CD14-positive monocyte (primary cell): ENCODE results near the gene TSPAN32. TPM values are rescaled to one million over a fixed set of nuclear protein-coding genes. Genes with fewer than 3 reads are reported as not detected.

Source experiments
- DNase-seq, 3 donors: peaks; one replicate each; pipeline ENCODE4 v3.0.0-alpha.2; 2011 to 2022
- H2AFZ ChIP-seq: 2 replicates; pipeline ENCODE4 v1.6.0; 2012; ENCODE audit warnings: mild to moderate bottlenecking, low read depth, low read length, inconsistent platforms; ENCODE audit not compliant: insufficient read depth, poor library complexity, severe bottlenecking
- H3K27ac ChIP-seq, 2 donors: 1 replicate in 1 of 2; 2 replicates in 1 of 2; pipeline ENCODE4 v1.5.1; 2012 to 2013; ENCODE audit warnings: low read length in 2 of 2, control low read depth in 1 of 2, inconsistent platforms in 1 of 2, low read depth in 1 of 2, mild to moderate bottlenecking in 1 of 2
- H3K27me3 ChIP-seq, 2 donors: one replicate each; pipeline versions ENCODE4 v1.6.0 to v1.6.1; 2011 to 2013; ENCODE audit warnings: low read length in 2 of 2; ENCODE audit not compliant: control insufficient read depth in 2 of 2, insufficient read depth in 2 of 2
- H3K36me3 ChIP-seq, 2 donors: replicated peaks in 1 of 2; 1 replicate in 1 of 2; 2 replicates in 1 of 2; pipeline versions ENCODE4 v1.5.1 to v1.6.1; 2012 to 2013; ENCODE audit warnings: low read length in 2 of 2, control low read depth in 1 of 2, inconsistent platforms in 1 of 2, mild to moderate bottlenecking in 1 of 2; ENCODE audit not compliant: insufficient read depth in 2 of 2, control insufficient read depth in 1 of 2
- H3K4me1 ChIP-seq, 2 donors: 1 replicate in 1 of 2; 2 replicates in 1 of 2; pipeline versions ENCODE4 v1.5.1 to v1.6.1; 2012 to 2013; ENCODE audit warnings: low read length in 2 of 2, control low read depth in 1 of 2, inconsistent platforms in 1 of 2, mild to moderate bottlenecking in 1 of 2, moderate library complexity in 1 of 2; ENCODE audit not compliant: insufficient read depth in 2 of 2, control insufficient read depth in 1 of 2
- H3K4me2 ChIP-seq: replicated peaks from 2 replicates; pipeline ENCODE3; 2012; ENCODE audit warnings: low read length, moderate library complexity, mild to moderate bottlenecking; ENCODE audit not compliant: poor library complexity, severe bottlenecking; ENCODE audit errors: extremely low read depth
- H3K4me3 ChIP-seq, 3 experiments: fragments of 200-600 bp in 1 of 3; sonication (generic) in 1 of 3; replicated peaks in 1 of 3; 1 replicate in 2 of 3; 2 replicates in 1 of 3; pipeline ENCODE4 v1.5.1; 2011 to 2013; ENCODE audit warnings: low read length in 3 of 3, mild to moderate bottlenecking in 3 of 3, control low read depth in 2 of 3, low read depth in 2 of 3, inconsistent platforms in 1 of 3, moderate library complexity in 1 of 3
- H3K79me2 ChIP-seq: 2 replicates; pipeline ENCODE4 v1.6.0; 2012; ENCODE audit warnings: mild to moderate bottlenecking, control low read depth, inconsistent platforms, low read length, moderate library complexity; ENCODE audit not compliant: insufficient read depth
- H3K9ac ChIP-seq: 2 replicates; pipeline ENCODE4 v1.6.0; 2017; ENCODE audit warnings: low read length, mild to moderate bottlenecking; ENCODE audit not compliant: insufficient read depth, poor library complexity, severe bottlenecking
- H3K9me3 ChIP-seq, 2 donors: replicated peaks in 1 of 2; 1 replicate in 1 of 2; 2 replicates in 1 of 2; pipeline versions ENCODE4 v1.5.1 to v1.6.1; 2012 to 2013; ENCODE audit warnings: low read length in 2 of 2, control low read depth in 1 of 2; ENCODE audit not compliant: control insufficient read depth in 1 of 2, insufficient read depth in 1 of 2
- H4K20me1 ChIP-seq: 2 replicates; pipeline ENCODE4 v1.6.0; 2012; ENCODE audit warnings: mild to moderate bottlenecking, low read length, control low read depth, moderate library complexity; ENCODE audit not compliant: insufficient read depth
- H3K27ac Mint-ChIP-seq, 7 donors: one replicate each; pipeline ENCODE4 v1.8.0; 2020; ENCODE audit warnings: mild to moderate bottlenecking in 7 of 7, mixed read lengths in 7 of 7, moderate library complexity in 6 of 7, inconsistent platforms in 2 of 7
- H3K27me3 Mint-ChIP-seq, 3 donors: one replicate each; pipeline ENCODE4 v1.8.0; 2021 to 2022; ENCODE audit warnings: low read depth in 3 of 3, mild to moderate bottlenecking in 3 of 3, mixed read lengths in 3 of 3, moderate library complexity in 3 of 3, inconsistent platforms in 1 of 3
- H3K36me3 Mint-ChIP-seq, 2 donors: one replicate each; pipeline ENCODE4 v1.8.0; 2020; ENCODE audit warnings: mixed read lengths in 2 of 2, inconsistent platforms in 1 of 2, mild to moderate bottlenecking in 1 of 2
- H3K4me1 Mint-ChIP-seq: one replicate; pipeline ENCODE4 v1.8.0; 2020; ENCODE audit warnings: mild to moderate bottlenecking, mixed read lengths
- H3K4me3 Mint-ChIP-seq, 2 donors: one replicate each; pipeline ENCODE4 v1.8.0; 2020; ENCODE audit warnings: mild to moderate bottlenecking in 2 of 2, mixed read lengths in 2 of 2, moderate library complexity in 1 of 2
- H3K9me3 Mint-ChIP-seq, 7 donors: one replicate each; pipeline ENCODE4 v1.8.0; 2020 to 2022; ENCODE audit warnings: mixed read lengths in 7 of 7, mild to moderate bottlenecking in 6 of 7, moderate library complexity in 6 of 7, inconsistent platforms in 2 of 7
- WGBS: methylation state at CpG from one replicate; pipeline ENCODE4 v1.1.5; 2013; ENCODE audit warnings: missing lambda C conversion rate; ENCODE audit not compliant: insufficient coverage; 5-methylcytosine and 5-hydroxymethylcytosine counted together
- intact Hi-C, 2 donors: fragments of 100-400 bp; cut with micrococcal nuclease; formaldehyde crosslinking; loops; one replicate each; pipeline versions ENCODE4 v1.15.0 to v1.15.1; 2023
- polyA plus RNA-seq, 3 donors: library from polyadenylated mRNA; depleted of rRNA in 1 of 3; unstranded in 2 of 3; stranded (reverse) in 1 of 3; fragments of 300-500 nt in 2 of 3; fragments of >200 nt in 1 of 3; fragmentation: Illumina TruSeq in 2 of 3; gene quantifications; 1 replicate in 2 of 3; 2 replicates in 1 of 3; pipeline ENCODE4 v1.2.3, GENCODE V29; 2012 to 2021
- TF ChIP-seq, protein P1 (sequence below): fragments of 200-600 bp; IDR thresholded peaks from one replicate; pipeline ENCODE4 v1.8.0; 2022; ENCODE audit warnings: antibody characterized with exemption, mild to moderate bottlenecking

The TSPAN32 gene
- polyA plus RNA-seq, 3 donors, result 34.8 to 136 (median 82.5) TPM

DNA sequence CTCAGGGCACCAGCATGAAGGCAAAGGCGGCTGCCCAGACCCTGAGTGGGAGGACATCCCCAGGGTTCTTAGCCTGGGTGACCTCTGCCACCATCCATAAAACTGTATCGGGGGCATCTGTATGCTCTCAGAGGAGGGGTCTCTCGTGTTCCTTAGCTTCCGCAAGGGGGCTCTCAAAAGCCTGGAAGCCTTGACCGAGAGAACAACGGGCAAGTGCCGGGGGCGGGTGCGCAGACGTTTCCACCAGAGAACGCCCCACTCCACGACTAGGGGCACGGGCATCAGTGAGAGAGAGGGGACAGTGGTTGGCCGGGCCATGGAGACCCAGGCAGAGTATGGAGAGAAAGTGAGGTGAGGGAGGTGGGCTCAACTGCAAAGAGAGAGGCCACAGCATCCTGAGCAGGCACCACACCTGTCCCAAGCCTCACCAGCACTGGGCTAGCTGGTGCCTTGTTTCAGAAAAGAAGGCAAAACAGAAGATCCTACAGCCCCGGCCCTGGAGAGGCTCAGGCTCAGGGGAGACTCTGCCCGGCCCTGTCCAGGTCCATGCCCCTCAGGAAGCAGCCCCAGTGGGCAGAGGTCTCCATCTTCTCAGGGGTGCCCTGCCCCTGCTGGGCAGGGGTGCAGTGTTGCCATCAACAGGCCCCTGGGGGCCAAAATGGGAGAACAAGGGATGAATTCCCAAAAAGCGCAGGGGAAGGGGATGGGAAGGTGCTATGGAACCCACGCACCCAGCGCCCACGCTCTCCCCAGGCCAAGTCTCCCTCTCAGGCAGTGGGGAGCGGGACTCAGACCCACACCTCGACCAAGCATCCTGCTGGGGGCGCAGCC, 5.9 kb downstream of the TSPAN32 start:
- Histone ChIP-seq H3K36me3 (no peaks in the 10 kb centered on the region), H3K4me2 (peak overlapping the region; percentile 99), H3K4me1 (peaks cover 51 to 53% of the 10 kb centered on the region in 2 donors), H3K27me3 (no peaks in the 10 kb centered on the region), H3K9me3 (no peaks in the 10 kb centered on the region), H3K9ac (peak overlapping the region; percentile 27), H3K4me3 (no peak overlapping the region), H4K20me1 (peaks cover 87% of the 10 kb centered on the region), H2AFZ (no peak overlapping the region), H3K79me2 (peaks cover 48% of the 10 kb centered on the region), H3K27ac (peak overlapping the region; percentile 1 to 48)
- H3K36me3 Mint-ChIP-seq, result peaks cover 8 to 18% of the 10 kb centered on the region in 2 donors
- intact Hi-C loops, result loop anchor here in 1 of 2 donors (10.0 kb wide), 1 partner anchor 577 kb away; the partner anchor contains the start of gene CDKN1C
- H3K4me1 Mint-ChIP-seq, result peaks cover 46% of the 10 kb centered on the region
- 94% methylated on average over 15 of the region's 23 CpGs for WGBS
- no peak for DNase-seq
- peaks cover 0 to 2% (median 0%) of the 10 kb centered on the region in 3 donors for H3K27me3 Mint-ChIP-seq
- TF ChIP-seq, protein P1, sequence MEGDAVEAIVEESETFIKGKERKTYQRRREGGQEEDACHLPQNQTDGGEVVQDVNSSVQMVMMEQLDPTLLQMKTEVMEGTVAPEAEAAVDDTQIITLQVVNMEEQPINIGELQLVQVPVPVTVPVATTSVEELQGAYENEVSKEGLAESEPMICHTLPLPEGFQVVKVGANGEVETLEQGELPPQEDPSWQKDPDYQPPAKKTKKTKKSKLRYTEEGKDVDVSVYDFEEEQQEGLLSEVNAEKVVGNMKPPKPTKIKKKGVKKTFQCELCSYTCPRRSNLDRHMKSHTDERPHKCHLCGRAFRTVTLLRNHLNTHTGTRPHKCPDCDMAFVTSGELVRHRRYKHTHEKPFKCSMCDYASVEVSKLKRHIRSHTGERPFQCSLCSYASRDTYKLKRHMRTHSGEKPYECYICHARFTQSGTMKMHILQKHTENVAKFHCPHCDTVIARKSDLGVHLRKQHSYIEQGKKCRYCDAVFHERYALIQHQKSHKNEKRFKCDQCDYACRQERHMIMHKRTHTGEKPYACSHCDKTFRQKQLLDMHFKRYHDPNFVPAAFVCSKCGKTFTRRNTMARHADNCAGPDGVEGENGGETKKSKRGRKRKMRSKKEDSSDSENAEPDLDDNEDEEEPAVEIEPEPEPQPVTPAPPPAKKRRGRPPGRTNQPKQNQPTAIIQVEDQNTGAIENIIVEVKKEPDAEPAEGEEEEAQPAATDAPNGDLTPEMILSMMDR, result no peak
- no peak overlapping the region for H3K27ac Mint-ChIP-seq
- H3K4me3 Mint-ChIP-seq, result no peak overlapping the region
- no peaks in the 10 kb centered on the region for H3K9me3 Mint-ChIP-seq

DNA sequence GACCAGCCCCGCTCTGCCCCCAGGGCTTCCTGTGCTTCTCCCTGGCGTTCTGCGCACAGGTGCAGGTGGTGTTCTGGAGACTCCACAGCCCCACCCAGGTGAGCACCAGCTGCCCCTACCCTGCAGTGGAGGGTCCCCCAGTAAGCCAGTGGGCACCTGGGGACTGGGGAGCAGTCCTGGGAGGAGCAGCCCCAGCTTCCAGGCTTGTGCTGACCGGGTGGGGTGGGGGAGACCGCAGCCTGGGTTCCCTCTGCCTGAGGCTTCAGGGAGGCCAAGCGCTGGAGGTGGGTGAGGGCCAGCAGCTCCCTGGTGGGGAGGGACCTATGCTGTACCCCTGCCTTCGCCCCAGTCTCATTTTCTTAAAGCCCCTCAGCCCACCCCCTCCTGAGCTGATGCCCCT, 6.9 kb downstream of the TSPAN32 start:
- intact Hi-C loops, result loop anchor here in 1 of 2 donors (10.0 kb wide), 1 partner anchor 576 kb away; the partner anchor contains the start of gene CDKN1C

More for the DNA sequence above, 6.9 kb downstream of the TSPAN32 start:
- H3K27ac ChIP-seq, result no peak overlapping the region
- H2AFZ ChIP-seq, result no peak overlapping the region
- H3K9ac ChIP-seq, result no peak overlapping the region
- H3K4me2 ChIP-seq, result no peak overlapping the region
- TF ChIP-seq, protein P1, result no peak
- H3K36me3 ChIP-seq, result no peaks in the 10 kb centered on the region
- Mint-ChIP-seq H3K4me3 (no peak overlapping the region), H3K9me3 (no peaks in the 10 kb centered on the region), H3K27ac (no peak overlapping the region), H3K4me1 (peaks cover 37% of the 10 kb centered on the region), H3K27me3 (peaks cover 0 to 4% (median 0%) of the 10 kb centered on the region in 3 donors), H3K36me3 (peaks cover 8 to 18% of the 10 kb centered on the region in 2 donors)
- peaks cover 41 to 43% of the 10 kb centered on the region in 2 donors for H3K4me1 ChIP-seq
- H3K4me3 ChIP-seq, result no peak overlapping the region
- DNase-seq, result no peak
- peaks cover 38% of the 10 kb centered on the region for H3K79me2 ChIP-seq
- peaks cover 96% of the 10 kb centered on the region for H4K20me1 ChIP-seq
- no peaks in the 10 kb centered on the region for H3K27me3 ChIP-seq
- H3K9me3 ChIP-seq, result no peaks in the 10 kb centered on the region
- WGBS, result 96% methylated on average over 3 of the region's 7 CpGs
